HG03103 (cell line): Measurements from ENCODE around the gene UGT1A8.

Experiments used
- ATAC-seq: cut with Tn5 transposase; IDR thresholded peaks from one replicate; pipeline ENCODE4 v1.9.1; 2021; ENCODE audit warnings: low read depth; ENCODE audit not compliant: unreplicated experiment

The UGT1A8 gene

DNA sequence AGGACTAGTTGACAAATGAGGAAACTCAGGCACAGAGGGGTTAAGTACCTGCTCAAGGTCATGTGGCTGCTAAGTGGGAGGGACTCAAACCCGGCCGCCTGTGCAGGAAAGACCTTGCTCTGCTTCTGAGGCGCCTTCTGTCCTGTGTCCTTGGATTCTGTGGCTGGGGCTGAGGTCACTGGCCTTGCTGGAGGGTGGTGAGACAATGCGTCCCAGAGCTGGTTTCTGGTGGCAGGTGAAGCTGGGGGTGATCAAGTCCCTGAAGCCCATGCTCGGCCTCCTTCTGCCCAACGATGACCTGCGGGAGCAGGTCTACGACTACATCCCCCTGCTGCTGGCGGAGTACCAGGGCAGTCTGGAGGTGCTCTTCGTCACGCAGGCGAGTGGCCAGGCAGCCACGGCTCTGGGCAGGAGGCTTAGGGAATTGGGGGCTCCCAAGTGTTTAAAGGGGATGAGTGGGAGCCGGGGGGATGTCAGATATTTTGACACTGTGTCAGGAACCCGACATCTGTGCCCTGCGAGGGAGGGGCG, 176.8 kb downstream of the UGT1A8 start:
- no peak for ATAC-seq

DNA sequence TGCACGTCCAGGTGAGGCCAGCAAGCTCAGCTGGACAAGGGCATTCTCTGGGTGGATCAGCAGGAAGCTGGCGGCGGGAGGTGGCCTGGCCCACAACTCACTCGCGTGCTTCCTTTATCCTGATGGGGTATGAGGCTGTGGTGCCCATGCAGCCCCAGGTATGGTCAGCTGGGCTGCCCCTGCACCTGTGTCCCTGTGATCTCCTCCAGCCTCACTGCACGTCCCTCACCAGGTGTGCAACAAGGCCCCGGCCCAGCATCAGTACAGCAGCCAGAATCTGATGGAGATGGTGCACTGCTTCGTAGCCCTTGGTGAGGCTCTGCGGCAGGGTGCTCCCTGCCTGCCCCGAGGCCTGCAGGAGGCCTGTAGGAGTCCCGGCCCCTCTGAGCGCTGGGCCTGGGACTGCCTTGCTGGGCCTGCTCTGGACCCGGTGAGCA, 178.3 kb downstream of the UGT1A8 start:
- no peak for ATAC-seq

DNA sequence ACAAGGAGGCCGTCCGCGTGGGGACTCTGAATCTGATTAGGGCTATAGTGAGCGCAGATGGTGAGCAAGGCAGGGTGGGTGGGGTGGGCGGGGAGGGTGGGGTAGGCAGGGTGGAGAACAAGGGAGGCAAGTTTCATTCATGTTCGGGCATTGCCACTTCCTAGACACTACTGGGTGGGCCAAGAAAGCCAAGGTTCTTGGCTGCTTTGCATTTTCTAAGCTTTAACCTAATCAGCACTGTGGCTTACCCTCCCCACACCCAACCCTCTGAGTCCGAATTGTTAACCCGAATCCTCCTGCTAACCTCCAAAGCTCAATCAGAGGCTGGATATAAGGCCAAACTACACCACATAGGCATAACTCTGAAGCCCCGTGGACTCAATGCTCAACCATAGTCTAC, 178.8 kb downstream of the UGT1A8 start:
- no peak for ATAC-seq

DNA sequence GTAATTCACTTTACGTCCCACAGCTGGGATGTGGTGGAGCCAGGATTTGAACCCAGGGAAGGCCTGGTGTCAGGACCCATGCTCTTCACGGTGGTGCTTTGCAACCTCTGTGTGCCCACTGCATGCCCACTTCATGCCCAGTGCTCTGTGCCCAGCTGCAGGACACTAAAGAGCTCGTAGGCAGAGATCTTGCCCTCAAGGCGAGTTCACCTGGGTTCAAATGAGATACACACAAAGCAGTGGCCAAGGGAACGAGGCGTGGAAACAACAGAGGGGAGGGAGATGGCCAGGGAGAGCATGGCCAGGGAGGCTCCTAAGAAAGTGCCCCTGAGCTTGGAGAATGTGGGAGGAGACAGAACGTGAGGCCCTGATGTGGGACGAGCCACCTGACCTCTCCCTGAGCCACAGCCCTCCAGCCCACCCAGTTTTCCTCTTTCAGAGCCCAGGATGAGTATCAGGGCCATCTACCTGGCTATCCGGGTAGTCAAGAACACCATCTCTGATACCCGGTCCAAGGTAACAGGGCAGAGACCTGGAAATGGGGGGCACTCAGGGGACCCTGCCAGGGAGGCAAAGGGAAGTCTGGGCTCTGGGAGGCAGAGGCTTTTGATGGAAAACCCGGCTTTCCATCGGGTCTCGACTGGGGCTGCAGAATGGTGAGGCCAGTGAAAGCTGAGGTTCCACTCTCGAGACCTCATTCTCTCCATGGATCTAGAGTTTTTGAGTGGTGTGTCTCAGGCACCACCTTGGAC, 181.1 kb downstream of the UGT1A8 start:
- ATAC-seq: no peak

DNA sequence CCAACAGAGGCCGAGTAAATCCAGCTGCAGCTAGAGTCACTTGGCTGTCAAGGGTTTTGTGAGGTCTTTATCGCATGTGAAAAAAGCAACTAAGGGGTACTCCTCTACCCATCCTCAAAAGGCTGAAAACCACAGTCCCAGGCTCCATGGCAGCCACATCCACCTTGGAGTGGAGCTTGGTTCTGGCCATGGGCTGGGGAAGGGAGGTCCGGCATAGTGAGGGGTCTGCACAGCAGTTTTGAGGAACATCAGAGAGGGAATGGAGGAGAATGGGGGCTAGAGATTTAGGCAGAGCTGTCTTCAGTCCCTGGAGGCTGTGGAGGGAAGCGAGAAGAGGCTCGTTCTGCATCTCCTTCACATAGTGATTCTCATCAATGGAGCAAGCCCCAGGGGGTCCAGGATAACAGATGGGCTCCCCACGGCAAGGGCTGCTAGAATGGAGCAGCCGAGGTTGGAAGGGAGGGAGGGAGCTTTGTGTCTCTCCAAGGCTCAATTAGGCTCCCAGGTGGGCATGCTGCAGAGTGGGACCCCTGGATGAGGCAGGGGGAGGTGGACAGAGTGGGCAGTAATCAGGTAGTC, 181.7 kb downstream of the UGT1A8 start:
- ATAC-seq: no peak

DNA sequence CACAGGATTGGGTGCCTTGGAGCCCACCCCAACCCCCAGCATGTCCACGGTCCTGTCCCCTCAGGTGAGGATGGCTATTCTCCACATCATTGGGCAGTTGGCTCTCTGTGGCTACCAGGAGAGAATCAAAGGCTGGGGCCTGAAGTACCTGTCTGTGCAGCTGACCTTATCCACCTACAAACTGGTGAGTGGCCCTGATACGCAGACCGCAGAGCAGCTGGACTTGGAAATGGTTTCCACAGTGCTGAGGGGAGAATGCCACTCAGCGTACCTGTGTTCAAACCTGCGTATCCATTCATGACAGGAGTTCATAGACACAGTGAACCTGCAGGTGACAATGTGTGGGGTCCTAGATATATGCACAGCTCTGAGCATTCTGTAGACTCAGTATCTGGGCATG, 182.3 kb downstream of the UGT1A8 start:
- no peak for ATAC-seq

DNA sequence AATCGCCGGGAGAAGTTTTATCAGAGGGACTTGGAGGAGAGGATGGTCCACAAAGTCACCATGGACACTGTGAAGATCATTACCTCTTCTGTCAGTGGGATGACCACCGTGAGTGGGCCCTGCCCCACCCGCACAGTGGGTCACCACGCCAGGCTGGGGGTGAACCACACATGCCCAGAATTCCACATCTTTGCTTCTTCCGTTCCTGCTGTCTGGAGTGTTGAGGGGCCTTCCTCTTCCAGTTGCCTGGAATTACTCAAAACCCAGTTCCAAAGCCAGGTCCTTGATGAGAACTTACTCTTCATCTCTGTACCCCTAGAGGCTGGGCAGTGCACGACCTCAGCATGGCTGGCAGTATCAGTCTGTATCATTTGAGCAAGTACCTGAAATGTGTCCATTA, 182.8 kb downstream of the UGT1A8 start:
- no peak for ATAC-seq

DNA sequence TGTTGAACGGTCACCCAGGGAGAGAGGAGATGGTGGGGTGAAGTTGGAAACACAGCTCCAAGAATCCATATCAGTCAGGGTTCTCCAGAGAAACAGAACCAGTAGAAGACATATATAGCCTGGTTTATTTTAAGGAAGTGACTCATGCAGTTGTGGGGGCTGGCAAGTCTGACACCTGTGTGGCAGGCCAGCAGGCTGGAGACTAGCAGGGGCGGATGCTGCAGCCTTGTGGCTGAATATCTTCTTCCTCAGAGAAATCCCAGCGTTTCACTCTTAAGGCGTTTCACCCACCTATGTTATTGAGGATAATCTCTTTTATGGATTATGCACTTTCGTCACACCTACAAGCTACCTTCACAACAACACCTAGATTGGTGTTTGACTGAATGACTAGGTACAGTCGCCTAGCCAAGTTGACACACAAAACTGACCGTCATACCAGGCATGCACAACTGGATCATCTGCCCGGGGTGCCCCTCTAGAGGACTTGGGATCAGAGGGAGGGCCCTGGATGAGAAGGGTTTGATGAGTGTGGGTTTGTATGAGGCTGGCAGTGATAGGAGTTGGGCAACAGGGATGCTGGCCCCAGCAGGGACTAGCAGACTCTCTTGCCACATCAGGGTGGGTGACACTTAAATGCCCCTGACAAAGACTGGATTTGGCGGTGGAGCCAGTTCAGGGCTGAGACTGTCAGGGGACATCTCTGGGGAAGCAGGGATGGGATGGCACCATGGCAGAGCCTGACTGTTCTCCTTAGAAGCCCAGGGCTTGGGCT, 184.1 kb downstream of the UGT1A8 start:
- no peak for ATAC-seq

DNA sequence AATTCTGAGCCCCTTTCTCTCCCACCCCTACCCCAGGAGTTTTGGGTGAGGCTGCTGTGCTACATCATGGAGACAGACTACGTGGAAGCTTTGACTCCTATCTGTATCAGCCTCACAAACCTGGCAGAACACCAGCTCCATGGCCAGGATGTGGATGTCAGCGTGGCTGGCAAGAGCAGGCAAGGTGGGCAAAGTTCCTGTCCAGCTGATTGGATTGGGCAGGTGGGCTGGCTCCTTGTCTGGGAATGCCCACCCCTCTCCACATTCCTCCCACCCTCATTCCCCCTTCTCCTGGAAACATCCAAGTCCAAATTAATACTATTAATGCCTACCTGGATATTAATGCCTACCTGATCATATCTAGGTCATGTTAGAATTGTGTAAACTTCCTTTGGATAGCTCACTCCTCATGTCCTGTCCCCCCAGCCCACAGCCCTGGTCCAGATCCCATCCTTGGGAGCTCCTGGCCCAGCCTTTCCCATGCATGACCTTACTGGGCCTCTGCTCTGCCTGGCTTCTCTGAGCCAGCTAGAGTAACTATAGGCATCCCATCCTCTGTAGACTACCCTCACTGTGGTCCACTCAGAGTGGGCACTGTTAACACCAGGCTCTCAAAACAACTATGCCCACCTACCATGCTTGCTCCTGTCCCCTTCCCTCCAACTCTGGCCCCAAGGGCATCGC, 184.8 kb downstream of the UGT1A8 start:
- ATAC-seq: no peak

DNA sequence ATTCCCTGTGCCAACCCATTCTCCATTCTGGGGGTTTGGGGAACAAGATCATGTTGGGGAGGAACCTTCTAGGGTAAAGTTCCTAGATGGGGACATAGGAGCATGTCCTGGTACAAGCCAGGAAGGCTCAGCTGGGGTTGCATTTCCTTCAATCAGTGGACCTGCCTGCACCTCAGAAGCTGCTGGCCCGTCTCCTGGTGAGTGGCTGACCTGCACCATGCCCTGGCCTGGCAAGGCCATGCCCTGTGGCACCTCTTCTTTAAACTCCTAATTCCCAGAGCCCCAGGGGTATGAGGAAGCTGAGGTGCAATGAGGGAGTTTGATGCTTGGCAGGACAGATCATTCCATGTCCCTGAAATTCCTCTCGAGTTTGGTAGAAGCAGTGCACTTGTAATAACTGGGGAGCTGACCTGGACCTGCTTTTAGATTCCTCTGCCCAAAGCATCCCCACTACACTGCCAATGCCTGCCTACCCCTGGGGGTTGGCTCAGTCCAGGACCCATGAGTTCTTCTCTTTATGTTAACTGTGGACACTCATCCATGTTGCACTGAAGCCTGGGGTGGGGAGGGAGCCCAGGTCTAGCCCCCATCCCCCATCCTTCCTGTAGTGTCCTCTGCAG, 186.0 kb downstream of the UGT1A8 start:
- ATAC-seq: no peak

DNA sequence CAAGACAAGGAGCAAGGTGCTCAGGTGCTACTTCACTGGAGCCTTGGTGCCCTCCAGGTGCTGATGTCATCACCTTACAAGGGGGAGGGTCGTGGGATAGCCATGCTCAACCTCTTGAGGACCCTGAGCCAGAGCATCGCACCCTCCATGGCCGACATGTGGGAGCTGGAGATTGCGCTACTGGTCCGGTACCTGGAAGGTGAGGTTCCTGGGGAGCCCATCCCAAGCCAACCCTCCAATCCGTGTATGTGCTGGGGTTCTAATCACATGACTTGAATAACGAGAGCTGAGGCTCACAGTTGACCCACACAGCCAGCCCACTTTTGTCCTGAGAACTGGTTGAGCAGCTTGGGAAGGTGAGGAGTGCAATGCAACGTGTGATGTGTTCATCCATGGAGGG, 186.6 kb downstream of the UGT1A8 start:
- ATAC-seq: no peak

DNA sequence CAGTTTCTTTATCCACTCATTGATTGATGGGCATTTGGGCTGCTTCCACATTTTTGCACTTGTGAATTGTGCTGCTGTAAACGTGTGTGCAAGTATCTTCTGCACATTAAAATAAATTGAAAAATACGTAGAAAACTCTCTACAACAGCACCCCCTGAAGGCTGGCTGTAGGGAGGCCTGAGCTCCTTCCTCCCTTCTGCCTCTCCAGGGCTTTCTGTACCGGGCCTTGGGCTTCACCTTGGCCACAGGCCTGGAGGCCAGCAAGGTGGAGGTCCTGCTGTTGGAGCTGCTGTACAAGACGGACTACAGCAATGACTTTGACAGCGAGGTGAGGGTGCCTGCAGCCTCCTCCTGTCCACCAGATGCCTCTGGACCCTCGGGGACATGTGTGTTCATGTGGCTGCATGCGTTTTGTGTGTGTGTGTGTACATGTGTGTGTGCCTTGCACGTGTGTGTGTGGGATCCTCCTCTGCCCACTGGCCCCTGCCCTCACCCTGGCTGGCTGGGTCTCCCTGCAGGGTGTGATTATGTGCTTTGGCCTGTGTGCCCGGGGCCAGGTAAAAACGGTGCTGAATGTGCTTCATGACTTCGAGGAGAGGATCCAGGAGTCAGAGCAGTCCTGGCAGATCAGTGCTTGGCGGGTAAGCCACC, 189.9 kb downstream of the UGT1A8 start:
- ATAC-seq: no peak

DNA sequence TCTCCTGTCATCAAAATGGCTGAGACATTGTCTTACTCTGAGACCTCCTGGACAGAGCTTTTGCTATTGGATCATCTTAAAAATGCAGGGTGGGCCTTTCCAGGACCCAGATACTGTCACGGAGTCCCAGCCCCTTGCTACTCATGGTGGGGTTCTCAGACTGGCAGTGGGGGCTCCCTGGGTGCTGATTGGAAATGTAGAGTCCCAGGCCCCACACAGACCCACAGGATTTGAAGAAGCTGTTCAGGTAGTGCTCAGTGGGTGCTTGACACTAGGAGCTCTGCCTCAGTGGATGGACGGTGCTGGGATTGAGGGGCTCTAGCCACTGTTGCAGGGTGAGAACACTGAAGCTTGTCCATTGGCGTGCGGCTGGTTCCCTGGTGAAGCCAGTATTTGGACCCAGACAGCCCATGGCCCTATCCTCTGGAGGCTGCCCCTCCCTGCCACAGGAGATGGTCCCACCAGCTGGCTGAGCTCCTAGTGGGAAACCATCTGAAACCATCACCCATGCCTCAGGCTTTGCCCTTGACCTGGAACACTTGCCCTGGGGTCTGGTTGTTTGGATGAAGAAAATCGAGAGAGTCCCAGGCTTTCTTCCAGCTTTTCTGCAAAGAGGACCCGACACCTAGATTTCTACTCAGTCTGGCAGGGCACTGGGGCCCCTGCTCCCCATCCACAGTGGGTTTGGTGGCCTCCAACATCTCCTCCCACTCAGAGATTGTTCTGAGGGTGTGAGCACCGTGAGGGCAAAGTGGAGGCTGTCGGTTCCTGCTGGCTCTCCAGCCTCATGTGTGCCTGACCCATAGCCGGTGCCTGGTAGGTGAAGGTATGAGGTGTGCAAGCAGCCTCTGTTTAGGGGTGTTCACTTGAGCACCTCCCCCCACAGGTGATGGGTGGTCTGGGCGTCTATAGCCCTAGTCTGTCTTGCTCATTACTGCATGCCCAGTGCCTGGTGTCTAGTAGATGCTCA, 190.8 kb downstream of the UGT1A8 start:
- ATAC-seq: no peak

DNA sequence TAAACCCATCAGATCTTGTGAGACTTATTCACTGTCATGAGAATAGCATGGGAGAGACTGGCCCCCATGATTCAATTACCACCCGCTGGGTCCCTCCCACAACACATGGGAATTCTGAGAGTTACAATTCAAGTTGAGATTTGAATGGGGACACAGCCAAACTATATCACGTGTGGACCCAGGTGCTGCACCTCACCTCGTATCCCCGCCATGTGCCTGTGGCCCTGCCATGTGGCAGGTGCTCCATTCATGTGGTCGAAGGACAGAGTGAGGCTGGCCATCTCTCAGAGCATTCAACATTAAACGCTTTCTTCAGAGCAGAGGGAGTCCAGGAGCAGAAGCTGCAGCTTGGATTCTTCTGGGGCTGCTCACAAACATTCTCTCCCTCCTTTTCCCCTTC, 193.0 kb downstream of the UGT1A8 start:
- ATAC-seq: no peak

DNA sequence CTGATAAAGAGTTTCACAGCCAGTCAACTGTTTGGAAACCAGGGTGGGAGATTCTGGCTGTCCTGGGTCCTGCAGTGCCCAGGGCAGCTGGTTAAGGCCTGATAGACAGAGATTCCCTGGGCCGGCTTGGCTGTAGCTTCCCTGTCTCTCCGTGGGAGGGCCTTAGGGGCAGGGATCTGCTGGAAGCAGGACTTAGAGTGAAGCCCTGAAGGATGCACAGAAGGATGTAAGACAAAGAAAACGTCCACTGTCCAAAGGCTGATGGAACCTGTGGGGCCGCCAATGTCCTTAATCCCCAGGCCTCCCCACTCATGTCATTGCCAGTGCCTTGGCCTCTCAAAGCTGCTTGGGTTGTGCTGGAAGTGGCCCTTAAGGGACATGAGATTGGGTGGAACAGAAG, 193.7 kb downstream of the UGT1A8 start:
- no peak for ATAC-seq

DNA sequence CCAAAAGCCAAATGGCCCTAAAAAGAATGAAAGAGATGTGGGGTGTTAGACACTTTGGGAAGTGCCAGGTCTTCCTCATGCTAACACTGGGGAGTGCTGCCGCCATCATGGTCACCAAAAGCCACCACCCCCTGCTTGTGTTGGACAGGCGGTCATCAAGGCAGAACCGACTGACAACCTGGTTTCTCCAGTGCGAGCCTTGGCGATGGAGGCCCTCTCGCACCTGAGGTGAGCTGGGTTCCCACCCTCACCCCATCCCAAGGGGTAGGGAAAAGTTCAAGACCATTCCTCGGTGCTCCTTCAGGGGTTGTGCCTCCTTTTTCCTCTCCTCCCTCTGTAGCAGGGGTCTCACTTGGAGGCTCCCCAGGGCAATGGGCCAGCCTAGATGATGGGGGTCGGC, 194.3 kb downstream of the UGT1A8 start:
- ATAC-seq: no peak

DNA sequence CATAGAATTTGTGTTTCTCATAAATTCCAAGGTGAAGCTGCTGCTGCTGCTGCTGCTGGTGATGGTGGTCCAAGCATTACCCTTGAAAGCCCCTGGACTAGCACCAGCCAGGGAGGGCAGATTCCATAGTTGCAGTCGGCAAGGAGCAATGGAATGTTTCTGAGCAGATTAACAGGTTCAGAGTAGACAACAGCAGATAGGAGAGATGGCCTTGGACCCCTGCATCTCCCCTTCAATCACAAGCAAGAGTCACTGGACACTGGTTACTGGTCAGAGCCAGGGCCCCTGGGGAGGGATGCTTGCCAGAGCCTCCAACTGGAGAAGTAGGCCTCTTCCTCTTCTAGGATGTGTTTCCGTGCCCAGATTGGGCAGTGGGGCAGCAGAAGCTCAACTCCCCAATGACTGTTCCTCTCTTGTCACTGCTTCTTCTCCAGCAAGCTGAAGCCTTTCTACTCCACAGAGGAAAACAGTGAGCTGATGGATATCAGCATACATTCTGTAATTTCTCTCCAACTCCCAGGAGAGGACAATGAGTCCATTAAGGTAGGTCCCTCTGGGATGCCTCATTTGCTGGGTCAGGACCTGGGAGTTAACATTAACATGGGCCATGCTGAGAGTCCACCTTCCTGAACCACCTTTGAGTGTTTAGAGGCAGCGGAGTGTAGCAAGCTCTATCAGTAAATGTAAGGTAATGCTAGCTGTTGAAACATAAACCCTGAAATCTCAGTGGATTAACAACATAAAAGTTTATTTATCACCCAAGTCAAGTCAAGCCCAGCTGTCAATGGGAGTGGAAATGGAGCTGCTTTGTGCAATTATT, 196.0 kb downstream of the UGT1A8 start:
- ATAC-seq: no peak
